ENCODE results near the gene GABRB2.
"Not testable (repeated sequence)": the region's sequence is repeated elsewhere in the genome, so short reads cannot be mapped to it uniquely, and the experiment has no call there.

The GABRB2 gene

GRCh38 chr5:161546470-161547301, at the start of gene GABRB2:
TSS of gene GABRB2 (minus strand) at chr5:161546725. CDS start at chr5:161546643, 82 bp downstream.
- no peak for DNase-seq (ENCODE audit: low spot score)

DNA sequence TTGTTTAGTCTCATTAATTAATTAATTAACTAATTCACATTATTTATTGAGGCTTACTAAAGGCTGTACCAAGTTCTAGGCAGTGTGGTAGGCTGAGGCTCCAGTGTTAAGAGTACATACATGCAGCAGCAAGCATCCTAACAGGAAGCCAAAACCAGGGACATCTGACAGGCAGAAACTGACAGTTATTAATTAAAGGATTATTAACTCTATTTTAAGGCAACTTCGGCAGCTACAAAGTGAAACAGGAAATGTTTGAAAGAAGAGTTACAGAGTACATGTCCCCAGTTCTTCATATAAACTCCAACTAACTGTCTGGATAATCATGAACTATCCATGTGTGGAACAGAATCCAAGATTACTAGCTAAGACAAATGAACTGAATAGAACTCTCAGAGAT, 39.3 kb upstream of the GABRB2 start:
- DNase-seq (ENCODE audit: low spot score): no peak

- no peak for DNase-seq (ENCODE audit: low spot score)
Observed at GRCh38 chr5:161580621-161581020, 34.1 kb upstream of the GABRB2 start.

DNA sequence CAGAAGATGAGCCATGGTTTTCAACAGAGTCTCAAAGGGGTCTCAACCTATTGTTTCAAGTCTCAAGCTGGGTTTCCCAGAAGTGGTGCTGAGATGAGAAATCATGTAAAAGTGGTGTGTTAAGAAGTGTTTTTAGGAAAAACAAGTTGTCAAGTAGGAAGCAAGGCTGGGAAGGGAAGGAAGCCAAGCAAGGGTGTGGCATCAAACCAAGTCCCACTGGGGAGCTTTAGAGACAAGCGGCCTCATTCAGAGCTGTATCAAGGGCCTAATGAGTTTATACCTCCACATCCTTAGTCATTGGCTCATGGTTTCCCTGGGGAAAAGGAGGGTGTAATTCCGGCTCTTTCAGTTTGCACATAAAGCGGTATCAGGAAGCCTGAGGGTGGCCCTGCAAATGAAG, 26.4 kb upstream of the GABRB2 start:
- DNase-seq (ENCODE audit: low spot score): no peak

DNA sequence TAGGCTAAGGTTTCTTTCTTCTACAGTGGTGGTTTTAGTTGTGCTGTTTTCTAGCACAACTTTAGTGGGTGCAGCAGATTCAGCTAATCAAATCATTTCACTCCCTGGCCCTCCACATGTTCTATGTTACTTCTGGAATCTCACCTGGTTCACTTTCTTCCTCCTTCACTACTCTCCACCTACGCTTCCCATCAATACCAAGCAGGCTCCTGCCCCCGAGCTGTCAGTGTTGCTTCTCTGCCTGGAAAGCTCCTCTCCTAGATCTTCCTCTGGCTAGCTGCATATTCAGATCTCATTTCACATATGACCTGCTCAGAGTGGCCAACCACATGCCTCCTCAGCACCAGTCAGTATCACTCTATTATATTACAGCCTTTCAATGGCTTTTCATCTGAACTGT, 19.6 kb upstream of the GABRB2 start:
- no peak for DNase-seq (ENCODE audit: low spot score)

- DNase-seq (ENCODE audit: low spot score): no peak
Observed at GRCh38 chr5:161562446-161562845, 15.9 kb upstream of the GABRB2 start.

DNA sequence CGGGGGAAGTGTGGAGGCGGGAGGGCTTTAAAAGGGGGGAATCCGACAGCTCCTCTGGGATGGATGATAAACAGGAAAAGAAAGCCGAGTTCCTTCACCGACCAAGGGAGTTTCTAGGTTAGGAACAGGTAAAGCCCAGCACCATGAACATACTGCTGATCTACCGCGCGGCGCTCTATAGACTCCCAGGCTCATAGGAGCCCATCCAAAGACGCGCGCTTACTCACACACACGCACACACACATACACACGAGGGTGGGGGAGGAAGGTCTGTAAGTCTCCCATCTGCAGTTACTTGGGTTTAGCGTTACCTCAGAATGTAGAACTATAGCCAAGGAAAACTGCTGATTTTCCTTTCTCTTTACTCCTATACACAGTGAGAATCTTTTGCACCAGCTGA, 2.6 kb upstream of the GABRB2 start:
- DNase-seq (ENCODE audit: low spot score): no peak

DNA sequence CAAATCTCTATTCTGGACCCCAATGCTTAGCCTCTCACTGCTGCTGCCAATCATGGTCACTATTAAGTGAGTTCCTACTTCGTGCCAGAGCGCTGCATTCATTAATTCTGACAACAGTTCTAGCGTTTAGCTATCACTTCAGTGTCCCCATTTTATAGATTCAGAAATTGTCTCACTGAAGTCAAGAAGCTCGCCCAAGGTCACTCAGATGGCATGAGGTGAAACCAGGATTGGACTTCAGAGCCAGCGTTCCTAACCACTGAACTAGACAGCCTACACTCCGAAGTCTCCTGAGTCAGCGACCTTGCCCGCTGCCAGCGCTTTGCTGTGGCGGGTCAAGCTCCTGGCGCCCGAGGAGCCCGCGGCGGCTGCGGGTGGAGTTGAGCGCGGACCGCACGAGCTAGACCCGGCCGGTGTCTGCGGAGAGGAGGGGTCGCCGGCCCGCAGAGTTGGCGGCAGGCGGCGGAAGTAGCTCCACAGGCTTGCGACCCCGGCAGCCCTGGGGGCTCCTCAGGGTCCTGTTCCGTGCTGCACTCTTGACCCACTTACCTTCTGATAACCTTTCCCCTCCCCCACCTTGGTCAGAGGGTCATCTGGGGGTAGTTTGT, 2.1 kb upstream of the GABRB2 start:
- DNase-seq (ENCODE audit: low spot score): no peak

- DNase-seq (ENCODE audit: low spot score): no peak
Observed at GRCh38 chr5:161547738-161548486, 1.4 kb upstream of the GABRB2 start.

DNA sequence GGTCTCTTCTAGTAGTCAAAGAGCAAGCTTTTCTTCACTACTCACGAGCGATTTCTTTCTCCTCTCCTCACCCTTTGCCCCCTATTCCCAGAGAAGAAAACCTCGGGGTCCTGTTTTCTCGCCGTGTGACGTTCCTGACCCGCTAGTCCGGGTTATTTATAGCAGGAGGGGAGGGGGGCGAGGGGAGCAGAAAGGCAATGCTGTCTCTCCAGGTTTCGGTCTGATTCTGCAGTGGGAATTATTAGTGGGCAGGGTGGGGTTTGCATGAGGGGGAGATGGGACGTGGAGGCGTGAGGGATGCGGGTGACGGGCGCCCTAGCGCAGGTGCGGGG, 847 bp upstream of the GABRB2 start:
- no peak for DNase-seq (ENCODE audit: low spot score)

DNA sequence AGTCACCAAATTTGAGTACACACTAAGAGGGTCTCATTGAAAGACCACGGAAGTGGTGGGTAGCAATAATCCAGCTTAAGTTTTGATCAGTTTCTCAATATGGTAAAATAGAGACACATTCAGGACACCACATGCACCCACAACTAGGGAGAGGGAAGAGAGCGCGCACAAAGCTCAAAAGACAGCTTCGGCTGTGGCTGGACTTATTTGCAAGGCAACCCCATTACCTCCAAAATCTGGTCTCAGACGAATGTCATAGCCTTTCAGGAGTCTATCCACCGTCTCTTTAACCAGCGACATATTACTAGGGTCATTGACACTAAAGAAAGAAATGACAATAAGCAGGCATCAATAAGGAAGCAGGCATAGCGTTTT, 443 bp downstream of the GABRB2 start:
- DNase-seq (ENCODE audit: low spot score): no peak

GRCh38 chr5:161545344-161546094, 1.0 kb downstream of the GABRB2 start:
- no peak for DNase-seq (ENCODE audit: low spot score)

DNA sequence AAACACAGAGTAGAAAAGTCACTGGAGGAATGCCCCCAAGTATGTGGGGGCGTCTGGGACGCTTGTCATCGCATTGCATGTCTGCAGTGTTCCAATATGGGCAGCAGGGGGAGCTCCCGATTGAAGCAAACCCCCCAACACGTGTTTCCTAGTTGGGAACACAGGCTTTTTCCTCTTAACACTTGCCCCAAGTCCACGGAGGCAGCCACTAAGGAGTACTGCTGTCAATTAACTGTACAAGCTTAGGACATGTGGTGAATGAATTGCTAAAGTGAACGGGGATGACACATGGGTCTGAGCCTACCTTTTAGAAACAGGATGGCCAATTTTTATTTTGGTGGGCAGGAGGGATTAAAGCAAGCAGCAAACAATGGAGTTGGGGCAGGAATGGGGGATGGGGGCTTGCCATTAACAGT, 2.2 kb downstream of the GABRB2 start:
- no peak for DNase-seq (ENCODE audit: low spot score)

GRCh38 chr5:161539016-161539415, 7.5 kb downstream of the GABRB2 start:
- no peak for DNase-seq (ENCODE audit: low spot score)

DNA sequence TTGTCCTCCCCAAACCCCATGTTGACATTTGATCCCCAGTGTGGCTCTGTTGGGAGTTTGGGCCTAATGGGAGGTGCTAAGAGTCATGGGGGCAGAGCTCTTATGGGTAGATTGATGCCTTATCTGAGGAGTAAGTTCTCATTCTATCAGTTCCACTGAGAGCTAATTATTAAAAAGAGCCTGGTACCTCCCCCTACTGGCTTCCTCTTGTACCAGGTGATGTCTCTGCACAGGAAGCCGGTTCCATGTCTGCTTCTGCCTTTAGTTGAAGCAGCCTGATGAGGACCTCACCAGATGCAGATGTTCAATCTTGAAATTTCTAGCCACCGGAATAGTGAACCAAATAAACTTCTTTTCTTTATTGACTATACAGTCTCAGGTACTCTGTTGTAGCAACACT, 10.8 kb downstream of the GABRB2 start:
- no peak for DNase-seq (ENCODE audit: low spot score)

GRCh38 chr5:161530700-161531099, 15.8 kb downstream of the GABRB2 start:
- DNase-seq (ENCODE audit: low spot score): no peak

- DNase-seq (ENCODE audit: low spot score): no peak
Observed at GRCh38 chr5:161513942-161514341, 32.6 kb downstream of the GABRB2 start.

GRCh38 chr5:161507591-161507990, 38.9 kb downstream of the GABRB2 start:
- DNase-seq (ENCODE audit: low spot score): no peak

DNA sequence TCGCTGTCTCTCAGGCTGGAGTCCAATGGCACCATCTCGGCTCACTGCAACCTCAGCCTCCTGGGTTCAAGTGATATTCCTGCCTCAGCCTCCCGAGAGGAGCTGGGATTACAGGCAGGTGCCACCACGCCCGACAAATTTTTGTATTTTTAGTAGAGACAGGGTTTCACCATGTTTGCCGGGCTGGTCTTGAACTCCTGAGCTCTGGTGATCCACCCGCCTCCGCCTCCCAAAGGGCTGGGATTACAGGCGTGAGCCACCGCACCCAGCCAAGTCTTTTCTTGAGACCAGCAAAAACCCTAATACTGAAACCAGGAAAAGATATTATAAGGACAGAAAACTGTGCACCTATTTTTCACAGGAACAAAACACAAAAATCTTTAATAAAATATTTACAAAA, 41.4 kb downstream of the GABRB2 start:
- not testable (repeated sequence) for DNase-seq (ENCODE audit: low spot score)

- DNase-seq (ENCODE audit: low spot score): no peak
Observed at GRCh38 chr5:161498531-161498930, 48.0 kb downstream of the GABRB2 start.

DNA sequence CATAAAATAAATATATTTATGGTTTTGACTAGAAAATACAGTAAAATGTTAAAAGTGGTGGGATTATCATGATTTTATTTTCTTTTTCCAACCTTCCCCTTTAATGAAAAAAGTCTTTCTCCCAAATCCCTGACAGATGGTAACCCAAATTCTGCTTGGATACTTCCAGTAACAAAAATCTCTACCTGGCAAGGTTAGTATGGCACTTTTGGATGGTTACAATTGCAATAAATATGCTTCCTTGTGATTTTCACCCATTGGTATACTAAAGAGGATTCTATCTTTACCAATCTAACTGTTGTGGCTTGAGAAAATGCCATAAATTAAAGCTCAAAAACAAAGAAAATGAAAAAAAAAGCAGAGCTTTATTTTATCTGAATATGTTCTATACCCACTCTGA, 62.8 kb downstream of the GABRB2 start:
- no peak for DNase-seq (ENCODE audit: low spot score)

- DNase-seq (ENCODE audit: low spot score): no peak
Observed at GRCh38 chr5:161481922-161482321, 64.6 kb downstream of the GABRB2 start.

All from HuH-7.5 (cell line).